Liver (tissue), 9 donors: ENCODE results near the gene CPLX4. TPM values are rescaled to one million over a fixed set of nuclear protein-coding genes. Genes with fewer than 3 reads are reported as not detected.
A peak's percentile ranks its signal among the peaks of the same experiment; 100 is the strongest.

Source experiments
- DNase-seq: peaks from one replicate; pipeline ENCODE4 v3.0.0-alpha.2; 2017; ENCODE audit warnings: low spot score
- H3K27ac ChIP-seq, 2 donors: one replicate each; pipeline ENCODE4 v1.7.0; 2013; ENCODE audit warnings: inconsistent platforms in 2 of 2, low read length in 2 of 2, control low read depth in 1 of 2, low read depth in 1 of 2, mild to moderate bottlenecking in 1 of 2
- H3K27me3 ChIP-seq, 4 donors: one replicate each; pipeline versions ENCODE4 v1.6.1 to v1.7.0; 2013; ENCODE audit warnings: low read length in 3 of 4, inconsistent platforms in 1 of 4, mild to moderate bottlenecking in 1 of 4, moderate library complexity in 1 of 4; ENCODE audit not compliant: control insufficient read depth in 4 of 4, insufficient read depth in 4 of 4
- H3K36me3 ChIP-seq, 4 donors: one replicate each; pipeline versions ENCODE4 v1.6.1 to v1.7.0; 2013; ENCODE audit warnings: low read length in 3 of 4, mild to moderate bottlenecking in 3 of 4, low read depth in 1 of 4, moderate library complexity in 1 of 4; ENCODE audit not compliant: control insufficient read depth in 4 of 4, insufficient read depth in 3 of 4
- H3K4me1 ChIP-seq, 4 donors: one replicate each; pipeline versions ENCODE4 v1.6.1 to v1.7.0; 2013; ENCODE audit warnings: low read length in 3 of 4, mild to moderate bottlenecking in 3 of 4, moderate library complexity in 1 of 4; ENCODE audit not compliant: control insufficient read depth in 4 of 4, insufficient read depth in 4 of 4
- H3K4me3 ChIP-seq, 3 donors: one replicate each; pipeline versions ENCODE4 v1.6.1 to v1.7.0; 2013; ENCODE audit warnings: low read length in 3 of 3, control low read depth in 1 of 3, low read depth in 1 of 3, mild to moderate bottlenecking in 1 of 3
- H3K9ac ChIP-seq, 2 donors: one replicate each; pipeline ENCODE4 v1.7.0; 2013; ENCODE audit warnings: low read length in 2 of 2, mild to moderate bottlenecking in 2 of 2, moderate library complexity in 2 of 2, control low read depth in 1 of 2, low read depth in 1 of 2
- H3K9me3 ChIP-seq, 4 donors: one replicate each; pipeline versions ENCODE4 v1.6.1 to v1.7.0; 2013; ENCODE audit warnings: low read length in 3 of 4; ENCODE audit not compliant: control insufficient read depth in 4 of 4
- CTCF ChIP-seq: fragments of 150-350 bp; IDR thresholded peaks from 2 replicates; pipeline ENCODE4 v1.5.1; 2017; ENCODE audit warnings: improper control_type of control experiment, low read depth, low read length; ENCODE audit not compliant: missing input control
- EGR1 ChIP-seq, 2 donors: IDR thresholded peaks; 2 replicates each; pipeline ENCODE4 v1.6.1; 2016 to 2018; ENCODE audit warnings: antibody characterized with exemption in 2 of 2, low read depth in 2 of 2
- GABPA ChIP-seq, 2 donors: IDR thresholded peaks in 1 of 2; conservative IDR thresholded peaks in 1 of 2; 2 replicates each; pipeline ENCODE4 v1.6.1; 2016; ENCODE audit warnings: antibody characterized with exemption in 2 of 2, mild to moderate bottlenecking in 1 of 2, moderate library complexity in 1 of 2
- HNF4A ChIP-seq, 2 donors: conservative IDR thresholded peaks; 2 replicates each; pipeline ENCODE4 v1.6.1; 2016; ENCODE audit warnings: antibody characterized with exemption in 2 of 2, mild to moderate bottlenecking in 2 of 2
- HNF4G ChIP-seq: IDR thresholded peaks from 2 replicates; pipeline ENCODE4 v1.6.1; 2016; ENCODE audit warnings: antibody characterized with exemption
- NR2F2 ChIP-seq: IDR thresholded peaks from 2 replicates; pipeline ENCODE4 v1.6.1; 2016; ENCODE audit warnings: antibody characterized with exemption
- RAD21 ChIP-seq, 2 donors: IDR thresholded peaks; 2 replicates each; pipeline ENCODE4 v1.6.1; 2016; ENCODE audit warnings: antibody characterized with exemption in 2 of 2, mild to moderate bottlenecking in 2 of 2
- REST ChIP-seq: IDR thresholded peaks from 2 replicates; pipeline ENCODE4 v1.6.1; 2016; ENCODE audit warnings: antibody characterized with exemption, mild to moderate bottlenecking
- RXRA ChIP-seq, 2 donors: IDR thresholded peaks; 2 replicates each; pipeline ENCODE4 v1.6.1; 2017 to 2018; ENCODE audit warnings: antibody characterized with exemption in 2 of 2, mild to moderate bottlenecking in 1 of 2
- SP1 ChIP-seq: IDR thresholded peaks from 2 replicates; pipeline ENCODE4 v1.6.1; 2018; ENCODE audit warnings: antibody characterized with exemption, mild to moderate bottlenecking
- TAF1 ChIP-seq: conservative IDR thresholded peaks from 2 replicates; pipeline ENCODE4 v1.6.1; 2016; ENCODE audit warnings: antibody characterized with exemption, mild to moderate bottlenecking
- YY1 ChIP-seq: IDR thresholded peaks from 2 replicates; pipeline ENCODE4 v1.6.1; 2016; ENCODE audit warnings: antibody characterized with exemption, mild to moderate bottlenecking
- WGBS: extraction: QIAGEN DNeasy Blood & Tissue Kit; methylation state at CpG from one replicate; pipeline ENCODE4 v1.1.7; 2013; 5-methylcytosine and 5-hydroxymethylcytosine counted together
- polyA plus RNA-seq, 2 donors: library from polyadenylated mRNA; stranded (reverse) in 1 of 2; unstranded in 1 of 2; fragments of 200-250 nt in 1 of 2; fragments of >200 nt in 1 of 2; fragmentation: Nextera tagmentation in 1 of 2; extraction: Ambion mirVana in 1 of 2; gene quantifications; one replicate each; pipeline versions ENCODE4 v1.2.1 to v1.2.3, GENCODE V29; 2013 to 2015
- total RNA-seq, 2 donors: library from RNA; depleted of rRNA; stranded (reverse); fragments of >200 nt; gene quantifications; one replicate each; pipeline ENCODE4 v1.2.3, GENCODE V29; 2014
- TF ChIP-seq, protein P1 (sequence below): IDR thresholded peaks from 2 replicates; pipeline ENCODE4 v1.6.1; 2016; ENCODE audit warnings: antibody characterized with exemption
- TF ChIP-seq, protein P2 (sequence below): IDR thresholded peaks from 2 replicates; pipeline ENCODE4 v1.6.1; 2016; ENCODE audit warnings: antibody characterized with exemption
- TF ChIP-seq, protein P3 (sequence below): IDR thresholded peaks from 2 replicates; pipeline ENCODE4 v1.6.1; 2016; ENCODE audit warnings: antibody characterized with exemption
- donor health status: healthy.
- donor health status: healthy.
- donor health status: healthy.
- donor health status: healthy.
- donor health status: healthy.

The CPLX4 gene
- total and polyA plus RNA-seq, 4 donors = not detected

- WGBS = 31% methylated on average over 5 of the region's 5 CpGs
- Histone ChIP-seq H3K9me3 (no peaks in the 10 kb centered on the region), H3K36me3 (no peaks in the 10 kb centered on the region), H3K9ac (no peak overlapping the region), H3K27ac (no peak overlapping the region), H3K4me3 (no peak overlapping the region), H3K27me3 (peaks cover 0 to 5% (median 1%) of the 10 kb centered on the region in 4 donors), H3K4me1 (no peaks in the 10 kb centered on the region)
- DNase-seq = no peak
- TF ChIP-seq YY1 (no peak), REST (no peak), NR2F2 (no peak), HNF4G (no peak), TAF1 (no peak), GABPA (IDR thresholded peaks at IDR 0.05 in 1 of 2, conservative IDR thresholded peaks at IDR 0.05 in 1 of 2) (no peak), HNF4A (conservative IDR thresholded peaks at IDR 0.05) (no peak), RAD21 (IDR thresholded peaks at IDR 0.05) (peak; percentile 83 to 85), RXRA (IDR thresholded peaks at IDR 0.05) (no peak), EGR1 (IDR thresholded peaks at IDR 0.05; ENCODE audit: low read depth in 2 of 2) (no peak), CTCF (peak; percentile 81), SP1 (no peak)
- TF ChIP-seq, protein P1, sequence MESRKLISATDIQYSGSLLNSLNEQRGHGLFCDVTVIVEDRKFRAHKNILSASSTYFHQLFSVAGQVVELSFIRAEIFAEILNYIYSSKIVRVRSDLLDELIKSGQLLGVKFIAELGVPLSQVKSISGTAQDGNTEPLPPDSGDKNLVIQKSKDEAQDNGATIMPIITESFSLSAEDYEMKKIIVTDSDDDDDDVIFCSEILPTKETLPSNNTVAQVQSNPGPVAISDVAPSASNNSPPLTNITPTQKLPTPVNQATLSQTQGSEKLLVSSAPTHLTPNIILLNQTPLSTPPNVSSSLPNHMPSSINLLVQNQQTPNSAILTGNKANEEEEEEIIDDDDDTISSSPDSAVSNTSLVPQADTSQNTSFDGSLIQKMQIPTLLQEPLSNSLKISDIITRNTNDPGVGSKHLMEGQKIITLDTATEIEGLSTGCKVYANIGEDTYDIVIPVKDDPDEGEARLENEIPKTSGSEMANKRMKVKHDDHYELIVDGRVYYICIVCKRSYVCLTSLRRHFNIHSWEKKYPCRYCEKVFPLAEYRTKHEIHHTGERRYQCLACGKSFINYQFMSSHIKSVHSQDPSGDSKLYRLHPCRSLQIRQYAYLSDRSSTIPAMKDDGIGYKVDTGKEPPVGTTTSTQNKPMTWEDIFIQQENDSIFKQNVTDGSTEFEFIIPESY = no peak
- TF ChIP-seq, protein P2, sequence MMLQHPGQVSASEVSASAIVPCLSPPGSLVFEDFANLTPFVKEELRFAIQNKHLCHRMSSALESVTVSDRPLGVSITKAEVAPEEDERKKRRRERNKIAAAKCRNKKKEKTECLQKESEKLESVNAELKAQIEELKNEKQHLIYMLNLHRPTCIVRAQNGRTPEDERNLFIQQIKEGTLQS = no peak
These were observed 69.2 kb downstream of the CPLX4 start for GRCh38 chr18:59249199-59249774.

DNA sequence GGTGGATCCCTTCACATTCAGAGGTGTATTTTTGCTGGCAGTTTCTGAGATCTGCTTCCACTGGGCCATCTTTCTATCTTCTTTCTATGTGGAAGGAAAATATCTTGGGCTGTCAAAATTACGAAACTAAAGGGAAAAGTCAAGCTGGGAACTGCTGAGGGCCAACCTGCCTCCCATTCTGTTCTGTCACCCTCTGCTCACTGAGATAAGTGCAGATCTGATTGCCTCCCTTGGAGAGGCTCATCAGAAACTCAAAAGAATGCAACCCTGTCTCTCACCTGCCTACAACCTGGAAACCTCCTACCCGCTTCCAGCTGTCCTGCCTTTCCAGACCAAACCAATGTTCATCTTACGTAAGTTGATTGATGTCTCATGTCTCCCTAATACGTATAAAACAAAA is 71.7 kb downstream of the CPLX4 start:
- H3K4me3 ChIP-seq = no peak overlapping the region
- no peaks in the 10 kb centered on the region for H3K36me3 ChIP-seq
- no peaks in the 10 kb centered on the region for H3K4me1 ChIP-seq
- no peak overlapping the region for H3K27ac ChIP-seq
- DNase-seq = no peak
- peaks cover 0 to 5% (median 1%) of the 10 kb centered on the region in 4 donors for H3K27me3 ChIP-seq
- H3K9ac ChIP-seq = no peak overlapping the region
- TF ChIP-seq, protein P3, sequence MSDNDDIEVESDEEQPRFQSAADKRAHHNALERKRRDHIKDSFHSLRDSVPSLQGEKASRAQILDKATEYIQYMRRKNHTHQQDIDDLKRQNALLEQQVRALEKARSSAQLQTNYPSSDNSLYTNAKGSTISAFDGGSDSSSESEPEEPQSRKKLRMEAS = no peak
- H3K9me3 ChIP-seq = no peaks in the 10 kb centered on the region
- 42% methylated on average over 4 of the region's 4 CpGs for WGBS

Other genes with a start within 250 kb of the CPLX4 start
- 100 to 1,000 TPM; 106 to 125 TPM for gene SEC11C, start 178.8 kb downstream of the CPLX4 start, total RNA-seq
- 100 to 1,000 TPM; 186 to 206 TPM for gene SEC11C, start 178.8 kb downstream of the CPLX4 start, polyA plus RNA-seq
- not detected for gene GRP, start 98.5 kb downstream of the CPLX4 start, total RNA-seq
- gene GRP, start 98.5 kb downstream of the CPLX4 start, polyA plus RNA-seq = not detected
- gene RAX, start 45.2 kb downstream of the CPLX4 start, total RNA-seq = not detected
- gene RAX, start 45.2 kb downstream of the CPLX4 start, polyA plus RNA-seq = not detected
- gene LMAN1, start 40.6 kb upstream of the CPLX4 start, total RNA-seq = 100 to 1,000 TPM in 1 of 2 donors, 10 to 100 TPM in 1; 77.2 to 265 TPM
- 100 to 1,000 TPM in 1 of 2 donors, 10 to 100 TPM in 1; 77.4 to 120 TPM for gene LMAN1, start 40.6 kb upstream of the CPLX4 start, polyA plus RNA-seq